NCI-H2196 (cell line): ENCODE results near the gene ATP5PO.

ENCODE experiments used
- DNase-seq: peaks from one replicate; lab custom pipeline; 2025; ENCODE audit not compliant: unreplicated experiment; lab: John Stamatoyannopoulos, UW

The ATP5PO gene

GRCh38 chr21:33901412-33902288 lies 14.0 kb downstream of the ATP5PO start:
- peak; percentile 52 for DNase-seq

GRCh38 chr21:33899199-33899598 lies 16.4 kb downstream of the ATP5PO start:
- DNase-seq, result no peak

GRCh38 chr21:33898586-33898985 lies 17.0 kb downstream of the ATP5PO start:
- no peak for DNase-seq

DNA sequence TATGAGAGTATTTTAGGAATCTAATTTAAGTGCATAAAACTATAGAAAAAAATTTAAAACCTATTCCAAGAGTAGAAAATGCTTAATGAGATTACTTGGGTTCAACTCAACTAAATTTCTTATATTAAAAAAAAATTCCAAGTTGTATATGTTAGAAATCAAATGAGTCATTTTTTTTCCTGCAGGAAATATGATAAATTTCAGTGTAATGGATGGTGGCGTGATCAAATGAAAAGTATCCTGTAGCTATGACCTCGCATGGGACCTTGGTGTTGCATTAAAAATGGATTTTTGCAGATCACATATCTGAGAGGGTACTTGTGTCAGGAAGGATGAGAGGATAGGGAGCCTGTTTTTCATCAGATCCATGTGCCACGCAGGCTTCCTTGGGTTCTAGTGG lies 17.9 kb downstream of the ATP5PO start:
- no peak for DNase-seq

DNA sequence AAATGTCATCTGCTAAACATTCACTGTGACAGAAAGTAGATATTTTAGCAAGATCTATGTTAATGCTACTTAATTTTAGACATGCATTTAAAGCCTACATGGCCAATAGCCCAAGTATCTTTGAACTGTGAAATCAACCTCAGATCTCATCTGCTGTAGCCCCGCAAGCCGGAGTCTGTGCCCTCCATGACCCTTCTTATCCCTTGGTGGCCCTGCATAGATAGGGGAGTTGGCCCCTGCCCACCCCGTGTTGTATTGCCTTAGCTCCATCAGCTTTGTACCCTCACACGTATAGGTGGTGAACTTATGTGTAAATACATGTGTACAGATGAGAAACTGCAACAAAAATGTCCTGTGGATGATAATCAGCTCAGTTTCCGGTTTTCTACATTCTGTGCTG lies 18.5 kb downstream of the ATP5PO start:
- no peak for DNase-seq

DNA sequence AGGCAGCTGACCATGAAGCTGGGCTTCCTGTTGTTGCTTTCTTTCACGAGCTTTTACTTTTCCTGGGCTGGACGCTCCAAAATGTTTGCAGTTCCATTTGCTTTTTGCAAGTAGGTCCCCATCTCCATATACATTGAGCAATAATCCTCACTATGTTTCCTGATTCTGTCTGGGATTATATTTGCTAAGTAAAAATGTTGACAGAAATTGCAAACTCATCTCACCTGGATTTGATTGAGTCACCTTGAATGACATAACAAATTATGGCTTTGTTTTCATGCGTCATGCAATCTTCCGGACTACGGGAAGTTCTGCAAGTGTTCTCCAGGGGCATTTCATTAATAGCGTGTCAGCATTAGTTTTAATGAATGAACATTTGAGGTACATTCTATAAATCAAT lies 18.9 kb downstream of the ATP5PO start:
- DNase-seq, result no peak

DNA sequence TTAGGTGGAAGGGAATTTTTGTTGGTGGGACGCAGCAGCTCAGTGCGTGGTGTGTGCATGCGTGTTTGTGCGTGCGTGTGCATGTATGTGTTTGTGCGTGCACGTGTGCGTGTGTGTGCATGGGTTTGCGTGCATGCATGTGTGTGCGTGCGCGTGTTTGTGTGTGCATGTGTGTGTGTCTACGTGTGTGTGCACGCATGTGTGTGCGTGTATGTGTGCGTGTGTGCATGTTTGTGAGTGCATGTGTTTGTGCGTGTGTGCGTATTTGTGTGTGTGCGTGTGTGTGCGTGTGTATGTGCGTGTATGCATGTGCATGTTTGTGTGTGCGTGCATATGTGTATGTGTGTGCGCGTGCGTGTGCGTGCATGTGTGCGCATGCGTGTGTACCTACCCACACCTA lies 20.2 kb downstream of the ATP5PO start:
- no peak for DNase-seq

- DNase-seq, result peak; percentile 70
Measured at GRCh38 chr21:33894736-33895288, 20.8 kb downstream of the ATP5PO start.

- DNase-seq, result no peak
Measured at GRCh38 chr21:33893917-33894316, 21.7 kb downstream of the ATP5PO start.

- DNase-seq, result no peak
Measured at GRCh38 chr21:33892853-33893252, 22.8 kb downstream of the ATP5PO start.

DNA sequence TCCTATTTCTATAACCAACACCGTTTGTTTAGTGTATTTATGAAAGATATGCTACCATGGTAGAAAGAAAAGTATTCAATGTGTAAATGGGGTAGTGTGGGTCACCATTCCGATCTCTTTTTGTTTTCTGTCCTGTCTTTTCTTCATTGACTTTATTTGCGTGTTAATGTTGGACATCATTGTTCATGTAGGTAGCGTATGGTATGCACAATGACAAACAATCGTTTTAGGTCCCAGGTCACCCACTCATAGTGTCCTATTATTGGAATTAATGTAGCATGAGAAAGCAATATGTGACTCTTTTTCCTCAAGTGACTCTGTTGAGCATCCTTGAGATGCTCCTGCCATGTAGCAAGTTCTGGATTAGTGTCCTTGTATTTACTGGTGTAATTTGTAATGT lies 25.4 kb downstream of the ATP5PO start:
- DNase-seq, result no peak

DNA sequence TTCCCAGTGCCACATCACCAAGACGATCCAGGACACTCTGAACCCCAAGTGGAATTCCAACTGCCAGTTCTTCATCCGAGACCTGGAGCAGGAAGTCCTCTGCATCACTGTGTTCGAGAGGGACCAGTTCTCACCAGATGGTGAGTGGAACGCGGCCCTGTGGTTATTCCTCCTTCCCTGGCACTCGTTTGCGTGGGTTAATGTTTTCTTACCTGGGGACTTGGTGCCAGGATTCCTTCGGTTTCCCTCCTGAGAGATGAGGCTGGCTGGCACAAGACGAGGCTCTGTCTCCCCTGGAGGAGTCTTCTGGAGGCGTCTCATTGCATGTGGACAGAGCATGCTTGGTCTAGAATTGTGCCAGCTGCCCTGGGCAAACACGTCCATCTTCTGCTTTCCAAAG lies 29.3 kb downstream of the ATP5PO start:
- DNase-seq, result no peak

GRCh38 chr21:33885172-33885514 lies 30.5 kb downstream of the ATP5PO start:
- DNase-seq, result no peak

- no peak for DNase-seq
Measured at GRCh38 chr21:33884376-33885171, 31.0 kb downstream of the ATP5PO start.

DNA sequence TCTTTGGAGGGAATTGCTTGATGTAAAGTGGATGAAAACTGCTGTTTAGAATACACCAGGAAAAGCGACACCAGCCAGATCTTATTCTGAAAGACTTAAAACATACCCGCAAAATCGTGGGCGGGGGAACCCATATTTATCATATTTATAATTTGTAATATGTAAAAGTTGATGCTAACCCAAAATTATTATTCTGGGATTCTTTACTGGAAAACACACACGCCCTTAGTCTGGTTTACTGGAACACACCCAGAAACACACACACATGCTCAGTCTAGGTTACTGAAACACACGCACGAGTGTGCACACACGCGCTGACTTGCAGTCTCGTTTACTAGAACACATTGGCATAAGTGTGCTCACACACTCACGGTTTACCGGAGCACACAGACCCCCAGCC lies 32.5 kb downstream of the ATP5PO start:
- no peak for DNase-seq

DNA sequence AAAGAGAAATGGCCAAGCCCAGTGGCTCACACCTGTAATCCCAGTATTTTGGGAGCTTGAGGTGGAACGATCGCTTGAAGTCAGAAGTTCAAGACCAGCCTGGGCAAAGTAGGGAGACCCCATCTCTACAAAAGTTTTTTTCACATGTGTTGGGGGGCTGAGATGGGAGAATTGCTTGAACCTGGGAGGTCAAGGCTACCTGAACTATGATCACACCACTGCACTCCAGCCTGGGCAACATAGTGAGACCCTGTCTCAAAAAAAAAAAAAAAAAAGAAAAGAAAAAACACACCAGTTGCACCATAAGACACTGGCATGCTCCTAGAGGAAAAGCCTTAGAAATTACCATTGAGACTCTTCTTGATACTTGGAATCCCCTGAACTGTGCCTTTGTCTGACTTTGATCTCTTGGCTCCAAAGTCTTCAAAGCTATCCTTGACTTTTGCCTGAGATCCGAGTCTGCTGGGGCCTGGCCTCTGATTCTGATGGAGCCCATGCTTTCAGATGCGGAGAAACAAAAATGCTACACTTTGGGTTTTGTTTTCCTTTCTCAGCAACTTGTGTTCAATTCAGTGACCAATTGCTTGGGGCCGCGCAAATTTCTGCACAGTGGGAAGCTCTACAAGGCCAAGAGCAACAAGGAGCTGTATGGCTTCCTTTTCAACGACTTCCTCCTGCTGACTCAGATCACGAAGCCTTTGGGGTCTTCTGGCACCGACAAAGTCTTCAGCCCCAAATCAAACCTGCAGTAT lies 33.7 kb downstream of the ATP5PO start:
- no peak for DNase-seq

DNA sequence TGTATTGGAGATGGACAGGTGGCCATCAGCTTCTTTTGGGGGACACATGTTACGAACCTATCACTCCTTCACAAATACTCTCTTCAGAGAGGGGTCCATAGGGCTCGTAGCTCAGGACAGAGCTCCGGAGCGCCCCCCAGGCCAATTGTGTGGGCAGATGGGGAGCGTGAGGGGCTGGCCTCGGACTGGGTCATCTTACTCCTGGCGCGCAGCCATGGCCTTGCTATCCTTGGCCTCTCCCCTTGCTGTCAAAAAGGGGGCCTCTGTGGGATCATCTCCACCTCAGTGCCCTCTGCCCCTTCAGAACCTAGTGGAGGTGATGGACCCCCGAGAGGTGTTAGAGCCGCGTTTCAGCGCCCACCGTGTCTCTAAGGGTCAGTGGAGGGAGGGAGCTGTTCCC lies 35.0 kb downstream of the ATP5PO start:
- no peak for DNase-seq

DNA sequence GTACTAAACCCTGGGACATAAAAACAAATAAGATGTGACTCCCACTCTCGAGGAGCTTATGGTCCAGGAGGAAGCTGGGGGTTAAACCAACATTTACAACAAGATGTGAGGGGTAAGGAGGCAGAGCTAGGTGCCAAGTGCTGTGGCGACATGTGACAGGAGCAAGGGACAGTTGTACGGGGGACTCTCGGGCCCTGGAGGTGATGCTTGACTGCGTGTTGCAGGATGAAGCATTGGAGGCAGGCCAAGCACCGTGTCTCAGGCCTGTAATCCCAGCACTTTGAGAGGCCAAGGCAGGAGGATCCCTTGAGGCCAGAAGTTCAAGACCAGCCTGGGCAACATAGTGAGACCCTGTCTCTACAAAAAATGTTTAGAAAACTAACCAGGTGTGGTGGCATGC lies 36.8 kb downstream of the ATP5PO start:
- no peak for DNase-seq

GRCh38 chr21:33875026-33875695 lies 40.4 kb downstream of the ATP5PO start:
- no peak for DNase-seq

- no peak for DNase-seq
Measured at GRCh38 chr21:33874161-33874560, 41.4 kb downstream of the ATP5PO start.
